H1 (cell line): Measurements from ENCODE around the gene AKR1B15. TPM values are rescaled to one million over a fixed set of nuclear protein-coding genes. Genes with fewer than 3 reads are reported as not detected.

Source experiments
- ATF2 ChIP-seq: IDR thresholded peaks from 2 replicates; pipeline ENCODE4 v1.6.1; 2012; ENCODE audit warnings: low read length, inconsistent platforms
- CHD2 ChIP-seq: IDR thresholded peaks from 2 replicates; pipeline ENCODE4 v1.6.1; 2012; ENCODE audit warnings: low read length, improper control_type of control experiment
- CHD7 ChIP-seq: fragments of 300-600 bp; sonication (generic); IDR thresholded peaks from 2 replicates; pipeline ENCODE4 v1.7.1; 2012; ENCODE audit warnings: low read length, moderate library complexity, mild to moderate bottlenecking, inconsistent platforms; ENCODE audit not compliant: insufficient replicate concordance
- CTBP2 ChIP-seq: IDR thresholded peaks from 2 replicates; pipeline ENCODE4 v1.7.0; 2011; ENCODE audit warnings: borderline replicate concordance, mild to moderate bottlenecking, moderate library complexity, mixed read lengths, low read length; ENCODE audit not compliant: insufficient read depth, insufficient read length
- EGR1 ChIP-seq: IDR thresholded peaks from 2 replicates; pipeline ENCODE4 v1.6.1; 2011; ENCODE audit warnings: low read depth, low read length, borderline replicate concordance
- GABPA ChIP-seq: IDR thresholded peaks from 2 replicates; pipeline ENCODE4 v1.6.1; 2011; ENCODE audit warnings: mild to moderate bottlenecking, low read length, moderate library complexity, borderline replicate concordance; ENCODE audit not compliant: insufficient read depth
- KDM1A ChIP-seq: fragments of 200-600, 300-600 bp; sonication (generic); IDR thresholded peaks from 2 replicates; pipeline ENCODE4 v1.7.1; 2016; ENCODE audit warnings: mild to moderate bottlenecking, low read length, borderline replicate concordance
- NANOG ChIP-seq: IDR thresholded peaks from 2 replicates; pipeline ENCODE4 v1.6.1; 2011; ENCODE audit warnings: low read length, low read depth, mild to moderate bottlenecking, inconsistent platforms; ENCODE audit not compliant: insufficient read depth, poor library complexity, severe bottlenecking
- polyA plus RNA-seq, 7 experiments: library from polyadenylated mRNA; depleted of rRNA in 3 of 7; stranded (reverse) in 5 of 7; unstranded in 2 of 7; fragments of >200 nt in 5 of 7; fragments of 200-250 nt in 2 of 7; gene quantifications; 1 replicate in 5 of 7; 2 replicates in 1 of 7; 4 replicates in 1 of 7; pipeline versions ENCODE4 v1.2.1 to v1.2.3, GENCODE V29; 2011 to 2013; ENCODE audit warnings: missing spikeins in 2 of 7, mixed read lengths in 2 of 7
- total RNA-seq: library from RNA; stranded (reverse); fragmentation: NEBNext Ultra II Directional; extraction: Animal tissue kit (Norgen Biotek cat#: 25700); gene quantifications from 2 replicates; pipeline ENCODE4 v1.2.1, GENCODE V29; 2021

The AKR1B15 gene
- total and polyA plus RNA-seq, 2 of the 8 experiments (the other 6 are each of a cell fraction or from before 2014, with no cell fraction given): 0.15 to 0.47 TPM

GRCh38 chr7:134574322-134574721 lies 25.4 kb downstream of the AKR1B15 start (continued):
- TF ChIP-seq CHD7: no peak
- no peak for TF ChIP-seq ATF2
- no peak for TF ChIP-seq CHD2
- no peak for TF ChIP-seq GABPA
- TF ChIP-seq NANOG: no peak
- TF ChIP-seq EGR1: no peak
- TF ChIP-seq CTBP2: no peak
- no peak for TF ChIP-seq KDM1A
- TF ChIP-seq, all 59 proteins: peak for 0
